GM23338 (cell line): ENCODE measurements around the gene PHC1.

Source experiments
- CTCF ChIP-seq, 2 experiments: fragments of 200-600 bp in 1 of 2; sonication (generic) in 1 of 2; conservative IDR thresholded peaks; 2 replicates each; pipeline versions ENCODE4 v1.5.1 to v1.6.1; 2016 to 2017; ENCODE audit warnings: antibody characterized with exemption in 2 of 2, low read depth in 2 of 2, mild to moderate bottlenecking in 2 of 2, moderate library complexity in 1 of 2
- POLR2AphosphoS5 ChIP-seq: IDR thresholded peaks from 2 replicates; pipeline ENCODE4 v1.6.1; 2016; ENCODE audit warnings: antibody characterized with exemption, low read depth

GRCh38 chr12:8899830-8900229 is 14.5 kb upstream of the PHC1 start:
- no peak for TF ChIP-seq CTCF (conservative IDR thresholded peaks at IDR 0.05; ENCODE audit: low read depth in 2 of 2)
- no peak for TF ChIP-seq POLR2AphosphoS5
